Measurements from ENCODE around the gene IFITM1. TPM values are rescaled to one million over a fixed set of nuclear protein-coding genes. Genes with fewer than 3 reads are reported as not detected.
A peak's percentile ranks its signal among the peaks of the same experiment; 100 is the strongest.

IFITM1 gene
- total RNA-seq, 1 experiment from 2014 or later, result 544 TPM

DNA sequence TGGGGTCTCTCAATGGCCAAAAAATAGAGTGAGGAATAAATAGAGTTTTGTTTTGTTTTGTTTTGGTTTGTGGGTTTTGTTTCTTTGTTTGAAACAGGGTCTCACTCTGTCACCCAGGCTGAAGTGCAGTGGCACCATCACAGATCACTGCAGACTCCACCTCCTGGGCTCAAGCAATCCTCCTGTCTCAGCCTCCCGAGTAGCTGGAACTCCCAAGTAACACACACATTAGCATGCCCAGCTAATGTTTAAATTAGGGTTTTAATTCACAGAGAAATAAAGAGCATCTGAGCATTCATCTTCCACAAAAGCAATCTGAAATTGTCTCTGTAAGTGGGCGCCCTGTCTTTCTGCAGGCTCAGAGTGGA lies 16.0 kb downstream of the IFITM1 start:
- ChIA-PET POLR2A (interaction anchor here (1.0 to 1.2 kb wide), 2 partner anchors 10 to 26 kb away, joined by 3 to 4 read pairs; no protein-coding TSS in a partner anchor), CTCF (interaction anchor here (1.2 to 2.1 kb wide), 4 partner anchors 10 to 79 kb away, joined by 3 to 10 read pairs (median 4); no protein-coding TSS in a partner anchor)
- DNase-seq (ENCODE audit: low spot score) (no peak), ATAC-seq (no peak)
- Mint-ChIP-seq H3K9me3 (peaks cover 30% of the 10 kb centered on the region), H3K4me1 (peaks cover 51% of the 10 kb centered on the region), H3K36me3 (peaks cover 30% of the 10 kb centered on the region), H3K27me3 (ENCODE audit: low read depth) (peaks cover 10% of the 10 kb centered on the region), H3K27ac (peak overlapping the region; percentile 70; the same call in 1 of the 2 replicates), H3K4me3 (no peak overlapping the region)
- TF ChIP-seq GABPB1 (CRISPR knock-in tag; IDR thresholded peaks at IDR 0.05) (no peak), NFE2L1 (CRISPR knock-in tag; IDR thresholded peaks at IDR 0.05) (no peak), HMGA2 (CRISPR knock-in tag; IDR thresholded peaks at IDR 0.05) (no peak), ZNF416 (CRISPR knock-in tag; IDR thresholded peaks at IDR 0.05) (no peak), NR1H2 (CRISPR knock-in tag; IDR thresholded peaks at IDR 0.05) (no peak), NFATC4 (CRISPR knock-in tag; IDR thresholded peaks at IDR 0.05) (no peak), SOX15 (CRISPR knock-in tag; IDR thresholded peaks at IDR 0.05) (no peak), NR3C1 (CRISPR knock-in tag; conservative IDR thresholded peaks at IDR 0.05; ENCODE audit: low read depth) (no peak), TEAD4 (CRISPR knock-in tag; IDR thresholded peaks at IDR 0.05) (no peak), ETV6 (CRISPR knock-in tag; IDR thresholded peaks at IDR 0.05) (no peak), CREM (CRISPR knock-in tag; IDR thresholded peaks at IDR 0.05) (no peak), OVOL2 (CRISPR knock-in tag; IDR thresholded peaks at IDR 0.05; ENCODE audit: borderline replicate concordance) (no peak), TEAD1 (CRISPR knock-in tag; IDR thresholded peaks at IDR 0.05) (no peak), FOXJ3 (CRISPR knock-in tag; IDR thresholded peaks at IDR 0.05; ENCODE audit: borderline replicate concordance) (no peak), ZNF396 (CRISPR knock-in tag; IDR thresholded peaks at IDR 0.05; ENCODE audit: borderline replicate concordance) (no peak)
- TF ChIP-seq, protein P1, sequence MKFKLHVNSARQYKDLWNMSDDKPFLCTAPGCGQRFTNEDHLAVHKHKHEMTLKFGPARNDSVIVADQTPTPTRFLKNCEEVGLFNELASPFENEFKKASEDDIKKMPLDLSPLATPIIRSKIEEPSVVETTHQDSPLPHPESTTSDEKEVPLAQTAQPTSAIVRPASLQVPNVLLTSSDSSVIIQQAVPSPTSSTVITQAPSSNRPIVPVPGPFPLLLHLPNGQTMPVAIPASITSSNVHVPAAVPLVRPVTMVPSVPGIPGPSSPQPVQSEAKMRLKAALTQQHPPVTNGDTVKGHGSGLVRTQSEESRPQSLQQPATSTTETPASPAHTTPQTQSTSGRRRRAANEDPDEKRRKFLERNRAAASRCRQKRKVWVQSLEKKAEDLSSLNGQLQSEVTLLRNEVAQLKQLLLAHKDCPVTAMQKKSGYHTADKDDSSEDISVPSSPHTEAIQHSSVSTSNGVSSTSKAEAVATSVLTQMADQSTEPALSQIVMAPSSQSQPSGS (CRISPR knock-in tag; IDR thresholded peaks at IDR 0.05; ENCODE audit: borderline replicate concordance, low read depth), result no peak
- TF ChIP-seq, protein P2, sequence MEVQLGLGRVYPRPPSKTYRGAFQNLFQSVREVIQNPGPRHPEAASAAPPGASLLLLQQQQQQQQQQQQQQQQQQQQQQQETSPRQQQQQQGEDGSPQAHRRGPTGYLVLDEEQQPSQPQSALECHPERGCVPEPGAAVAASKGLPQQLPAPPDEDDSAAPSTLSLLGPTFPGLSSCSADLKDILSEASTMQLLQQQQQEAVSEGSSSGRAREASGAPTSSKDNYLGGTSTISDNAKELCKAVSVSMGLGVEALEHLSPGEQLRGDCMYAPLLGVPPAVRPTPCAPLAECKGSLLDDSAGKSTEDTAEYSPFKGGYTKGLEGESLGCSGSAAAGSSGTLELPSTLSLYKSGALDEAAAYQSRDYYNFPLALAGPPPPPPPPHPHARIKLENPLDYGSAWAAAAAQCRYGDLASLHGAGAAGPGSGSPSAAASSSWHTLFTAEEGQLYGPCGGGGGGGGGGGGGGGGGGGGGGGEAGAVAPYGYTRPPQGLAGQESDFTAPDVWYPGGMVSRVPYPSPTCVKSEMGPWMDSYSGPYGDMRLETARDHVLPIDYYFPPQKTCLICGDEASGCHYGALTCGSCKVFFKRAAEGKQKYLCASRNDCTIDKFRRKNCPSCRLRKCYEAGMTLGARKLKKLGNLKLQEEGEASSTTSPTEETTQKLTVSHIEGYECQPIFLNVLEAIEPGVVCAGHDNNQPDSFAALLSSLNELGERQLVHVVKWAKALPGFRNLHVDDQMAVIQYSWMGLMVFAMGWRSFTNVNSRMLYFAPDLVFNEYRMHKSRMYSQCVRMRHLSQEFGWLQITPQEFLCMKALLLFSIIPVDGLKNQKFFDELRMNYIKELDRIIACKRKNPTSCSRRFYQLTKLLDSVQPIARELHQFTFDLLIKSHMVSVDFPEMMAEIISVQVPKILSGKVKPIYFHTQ (CRISPR knock-in tag; IDR thresholded peaks at IDR 0.05), result no peak
- TF ChIP-seq, protein P3, sequence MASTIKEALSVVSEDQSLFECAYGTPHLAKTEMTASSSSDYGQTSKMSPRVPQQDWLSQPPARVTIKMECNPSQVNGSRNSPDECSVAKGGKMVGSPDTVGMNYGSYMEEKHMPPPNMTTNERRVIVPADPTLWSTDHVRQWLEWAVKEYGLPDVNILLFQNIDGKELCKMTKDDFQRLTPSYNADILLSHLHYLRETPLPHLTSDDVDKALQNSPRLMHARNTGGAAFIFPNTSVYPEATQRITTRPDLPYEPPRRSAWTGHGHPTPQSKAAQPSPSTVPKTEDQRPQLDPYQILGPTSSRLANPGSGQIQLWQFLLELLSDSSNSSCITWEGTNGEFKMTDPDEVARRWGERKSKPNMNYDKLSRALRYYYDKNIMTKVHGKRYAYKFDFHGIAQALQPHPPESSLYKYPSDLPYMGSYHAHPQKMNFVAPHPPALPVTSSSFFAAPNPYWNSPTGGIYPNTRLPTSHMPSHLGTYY (CRISPR knock-in tag; IDR thresholded peaks at IDR 0.05), result no peak
- TF ChIP-seq, protein P4, sequence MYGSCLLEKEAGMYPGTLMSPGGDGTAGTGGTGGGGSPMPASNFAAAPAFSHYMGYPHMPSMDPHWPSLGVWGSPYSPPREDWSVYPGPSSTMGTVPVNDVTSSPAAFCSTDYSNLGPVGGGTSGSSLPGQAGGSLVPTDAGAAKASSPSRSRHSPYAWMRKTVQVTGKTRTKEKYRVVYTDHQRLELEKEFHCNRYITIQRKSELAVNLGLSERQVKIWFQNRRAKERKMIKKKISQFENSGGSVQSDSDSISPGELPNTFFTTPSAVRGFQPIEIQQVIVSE (CRISPR knock-in tag; IDR thresholded peaks at IDR 0.05; ENCODE audit: borderline replicate concordance), result no peak
- TF ChIP-seq, protein P5, sequence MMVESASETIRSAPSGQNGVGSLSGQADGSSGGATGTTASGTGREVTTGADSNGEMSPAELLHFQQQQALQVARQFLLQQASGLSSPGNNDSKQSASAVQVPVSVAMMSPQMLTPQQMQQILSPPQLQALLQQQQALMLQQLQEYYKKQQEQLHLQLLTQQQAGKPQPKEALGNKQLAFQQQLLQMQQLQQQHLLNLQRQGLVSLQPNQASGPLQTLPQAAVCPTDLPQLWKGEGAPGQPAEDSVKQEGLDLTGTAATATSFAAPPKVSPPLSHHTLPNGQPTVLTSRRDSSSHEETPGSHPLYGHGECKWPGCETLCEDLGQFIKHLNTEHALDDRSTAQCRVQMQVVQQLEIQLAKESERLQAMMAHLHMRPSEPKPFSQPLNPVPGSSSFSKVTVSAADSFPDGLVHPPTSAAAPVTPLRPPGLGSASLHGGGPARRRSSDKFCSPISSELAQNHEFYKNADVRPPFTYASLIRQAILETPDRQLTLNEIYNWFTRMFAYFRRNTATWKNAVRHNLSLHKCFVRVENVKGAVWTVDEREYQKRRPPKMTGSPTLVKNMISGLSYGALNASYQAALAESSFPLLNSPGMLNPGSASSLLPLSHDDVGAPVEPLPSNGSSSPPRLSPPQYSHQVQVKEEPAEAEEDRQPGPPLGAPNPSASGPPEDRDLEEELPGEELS (CRISPR knock-in tag; IDR thresholded peaks at IDR 0.05), result no peak
